ENCODE measurements around the gene ZNF92. TPM values are rescaled to one million over a fixed set of nuclear protein-coding genes. Genes with fewer than 3 reads are reported as not detected.

The ZNF92 gene
- total and polyA plus RNA-seq, 2 of the 4 experiments (the other 2 are of a cell fraction), result 2.4 to 6.1 TPM

DNA sequence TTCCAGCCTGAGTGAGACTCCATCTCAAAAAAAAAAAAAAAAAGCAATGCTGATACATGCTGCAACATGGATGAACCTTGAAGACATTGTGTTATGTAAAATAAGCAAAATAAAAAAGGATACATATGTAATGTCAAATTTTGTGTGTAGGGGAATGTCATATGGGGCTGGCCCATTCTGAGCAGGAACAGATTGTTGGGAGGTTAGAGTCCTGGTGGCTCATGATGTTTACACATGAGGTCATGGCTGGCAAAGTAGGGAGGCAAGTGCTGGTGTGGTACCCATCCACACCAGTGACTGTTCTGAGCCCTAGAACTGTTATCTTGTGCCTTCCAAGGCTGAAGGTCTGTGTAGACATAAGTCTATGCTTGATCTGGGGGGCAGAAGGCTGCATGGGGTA is 37.6 kb downstream of the ZNF92 start:
- Histone ChIP-seq H3K27me3 (ENCODE audit: control insufficient read depth, insufficient read depth, low read length) (no peaks in the 10 kb centered on the region), H3K36me3 (ENCODE audit: control insufficient read depth, insufficient read depth, low read length) (no peaks in the 10 kb centered on the region), H2BK15ac (ENCODE audit: low read depth, low read length) (no peak overlapping the region), H2BK120ac (ENCODE audit: low read depth, low read length) (no peak overlapping the region), H3K4me1 (ENCODE audit: control insufficient read depth, insufficient read depth, low read length) (no peaks in the 10 kb centered on the region), H3K9me1 (ENCODE audit: insufficient read depth, low read length) (no peaks in the 10 kb centered on the region), H3K23ac (ENCODE audit: low read depth, low read length) (no peak overlapping the region), H4K8ac (ENCODE audit: low read depth in 2 of 2, low read length in 2 of 2) (no peak overlapping the region), H3K27ac (ENCODE audit: insufficient read depth, low read length) (no peak overlapping the region), H3K9me3 (ENCODE audit: control insufficient read depth, insufficient read depth, low read length) (no peaks in the 10 kb centered on the region), H4K5ac (ENCODE audit: low read depth, low read length) (no peak overlapping the region), H3K14ac (replicated peaks; ENCODE audit: low read depth, low read length) (no peak overlapping the region), H3K18ac (ENCODE audit: low read depth, low read length) (no peak overlapping the region), H3K4ac (ENCODE audit: low read depth, low read length) (no peak overlapping the region), H4K91ac (ENCODE audit: insufficient read depth, low read depth, low read length) (no peak overlapping the region), H2BK20ac (ENCODE audit: low read depth, low read length) (no peak overlapping the region), H3K4me2 (ENCODE audit: low read depth, low read length) (no peak overlapping the region), H2AK5ac (ENCODE audit: low read depth, low read length) (no peak overlapping the region), H3K9ac (ENCODE audit: low read depth, low read length) (no peak overlapping the region), H3K4me3 (ENCODE audit: insufficient read depth, low read depth, low read length) (no peak overlapping the region), H4K20me1 (ENCODE audit: insufficient read depth, low read length) (no peaks in the 10 kb centered on the region), H3K79me1 (ENCODE audit: low read depth in 1 of 2, low read length in 2 of 2) (no peaks in the 10 kb centered on the region), H2AFZ (replicated peaks; ENCODE audit: low read length, poor library complexity) (no peak overlapping the region), H2BK5ac (ENCODE audit: low read depth, low read length, poor library complexity, severe bottlenecking) (no peak overlapping the region), H2AK9ac (replicated peaks; ENCODE audit: low read depth, low read length, poor library complexity) (no peak overlapping the region), H3K56ac (ENCODE audit: extremely low read depth, insufficient read depth, low read length) (no peak overlapping the region)
- POLR2A ChIA-PET (ENCODE audit: unreplicated experiment), result no interaction called here
- BruUV-seq (replicated peaks), result no TSS peak
- intact Hi-C loops (cut with micrococcal nuclease) (no loop called here), dilution Hi-C loops (cut with HindIII; ENCODE audit: low sequenced_read_pairs, unreplicated experiment) (no loop called here), in situ Hi-C loops (cut with MboI; ENCODE audit: low sequenced_read_pairs) (no loop called here)
- CTCF ChIA-PET, result no interaction called here
- ATAC-seq (ENCODE audit: low read depth) (no peak), DNase-seq (no peak)
- no peak for TF ChIP-seq SMC3 (IDR thresholded peaks at IDR 0.05; ENCODE audit: low read depth, low read length)
- TF ChIP-seq RFX5 (IDR thresholded peaks at IDR 0.05; ENCODE audit: low read depth, low read length), result no peak
- TF ChIP-seq POLR2A (IDR thresholded peaks at IDR 0.05; ENCODE audit: low read depth, low read length), result no peak
- TF ChIP-seq FOS (IDR thresholded peaks at IDR 0.05; ENCODE audit: low read depth, low read length), result no peak
- TF ChIP-seq, protein P1, sequence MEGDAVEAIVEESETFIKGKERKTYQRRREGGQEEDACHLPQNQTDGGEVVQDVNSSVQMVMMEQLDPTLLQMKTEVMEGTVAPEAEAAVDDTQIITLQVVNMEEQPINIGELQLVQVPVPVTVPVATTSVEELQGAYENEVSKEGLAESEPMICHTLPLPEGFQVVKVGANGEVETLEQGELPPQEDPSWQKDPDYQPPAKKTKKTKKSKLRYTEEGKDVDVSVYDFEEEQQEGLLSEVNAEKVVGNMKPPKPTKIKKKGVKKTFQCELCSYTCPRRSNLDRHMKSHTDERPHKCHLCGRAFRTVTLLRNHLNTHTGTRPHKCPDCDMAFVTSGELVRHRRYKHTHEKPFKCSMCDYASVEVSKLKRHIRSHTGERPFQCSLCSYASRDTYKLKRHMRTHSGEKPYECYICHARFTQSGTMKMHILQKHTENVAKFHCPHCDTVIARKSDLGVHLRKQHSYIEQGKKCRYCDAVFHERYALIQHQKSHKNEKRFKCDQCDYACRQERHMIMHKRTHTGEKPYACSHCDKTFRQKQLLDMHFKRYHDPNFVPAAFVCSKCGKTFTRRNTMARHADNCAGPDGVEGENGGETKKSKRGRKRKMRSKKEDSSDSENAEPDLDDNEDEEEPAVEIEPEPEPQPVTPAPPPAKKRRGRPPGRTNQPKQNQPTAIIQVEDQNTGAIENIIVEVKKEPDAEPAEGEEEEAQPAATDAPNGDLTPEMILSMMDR (conservative IDR thresholded peaks at IDR 0.05; ENCODE audit: low read depth, low read length), result no peak
- TF ChIP-seq, protein P2, sequence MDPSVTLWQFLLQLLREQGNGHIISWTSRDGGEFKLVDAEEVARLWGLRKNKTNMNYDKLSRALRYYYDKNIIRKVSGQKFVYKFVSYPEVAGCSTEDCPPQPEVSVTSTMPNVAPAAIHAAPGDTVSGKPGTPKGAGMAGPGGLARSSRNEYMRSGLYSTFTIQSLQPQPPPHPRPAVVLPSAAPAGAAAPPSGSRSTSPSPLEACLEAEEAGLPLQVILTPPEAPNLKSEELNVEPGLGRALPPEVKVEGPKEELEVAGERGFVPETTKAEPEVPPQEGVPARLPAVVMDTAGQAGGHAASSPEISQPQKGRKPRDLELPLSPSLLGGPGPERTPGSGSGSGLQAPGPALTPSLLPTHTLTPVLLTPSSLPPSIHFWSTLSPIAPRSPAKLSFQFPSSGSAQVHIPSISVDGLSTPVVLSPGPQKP (IDR thresholded peaks at IDR 0.05; ENCODE audit: borderline replicate concordance, low read depth, low read length), result no peak
- TF ChIP-seq CEBPB (IDR thresholded peaks at IDR 0.05; ENCODE audit: low read depth, low read length), result no peak
- TF ChIP-seq, protein P3, sequence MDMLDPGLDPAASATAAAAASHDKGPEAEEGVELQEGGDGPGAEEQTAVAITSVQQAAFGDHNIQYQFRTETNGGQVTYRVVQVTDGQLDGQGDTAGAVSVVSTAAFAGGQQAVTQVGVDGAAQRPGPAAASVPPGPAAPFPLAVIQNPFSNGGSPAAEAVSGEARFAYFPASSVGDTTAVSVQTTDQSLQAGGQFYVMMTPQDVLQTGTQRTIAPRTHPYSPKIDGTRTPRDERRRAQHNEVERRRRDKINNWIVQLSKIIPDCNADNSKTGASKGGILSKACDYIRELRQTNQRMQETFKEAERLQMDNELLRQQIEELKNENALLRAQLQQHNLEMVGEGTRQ (IDR thresholded peaks at IDR 0.05; ENCODE audit: low read depth, low read length), result no peak
- no peak for TF ChIP-seq BHLHE40 (IDR thresholded peaks at IDR 0.05; ENCODE audit: low read depth, low read length)
- TF ChIP-seq CHD1 (IDR thresholded peaks at IDR 0.05; ENCODE audit: low read depth, low read length), result no peak
- TF ChIP-seq MXI1 (IDR thresholded peaks at IDR 0.05; ENCODE audit: borderline replicate concordance, low read depth, low read length), result no peak
- no peak for TF ChIP-seq NFE2L2 (IDR thresholded peaks at IDR 0.05; ENCODE audit: low read depth, low read length)
- TF ChIP-seq MAZ (IDR thresholded peaks at IDR 0.05; ENCODE audit: borderline replicate concordance, low read depth, low read length), result no peak
- TF ChIP-seq RAD21 (IDR thresholded peaks at IDR 0.05; ENCODE audit: low read length), result no peak
- TF ChIP-seq MAFK (IDR thresholded peaks at IDR 0.05; ENCODE audit: low read depth, low read length), result no peak
- TF ChIP-seq RCOR1 (IDR thresholded peaks at IDR 0.05; ENCODE audit: insufficient replicate concordance, low read length), result no peak

Data from IMR-90 (cell line).